Frontal cortex (tissue), 4 donors: ENCODE data around the gene ULK4. TPM values are rescaled to one million over a fixed set of nuclear protein-coding genes. Genes with fewer than 3 reads are reported as not detected.
"Not testable (repeated sequence)": the region's sequence is repeated elsewhere in the genome, so short reads cannot be mapped to it uniquely, and the experiment has no call there.

ENCODE experiments used
- DNase-seq, 2 donors: peaks; one replicate each; pipeline ENCODE4 v3.0.0; 2012; ENCODE audit warnings: low spot score in 2 of 2
- FAIRE-seq: peaks from 2 replicates; lab custom pipeline; 2012; peaks lifted over from hg19 to GRCh38; lab: Jason Lieb, UNC
- total RNA-seq: library from RNA; depleted of rRNA; stranded (reverse); fragments of >200 nt; gene quantifications from one replicate; pipeline ENCODE4 v1.2.3, GENCODE V29; 2014
- donor health status: control.
- donor health status: control.
- donor health status: control.

The ULK4 gene
- total RNA-seq, 1 donor from 2014 or later: 17.5 TPM

GRCh38 chr3:41808152-41808551 lies 153.8 kb downstream of the ULK4 start:
- DNase-seq (no peak), FAIRE-seq (no peak)

- DNase-seq: no peak
Measured at GRCh38 chr3:41794748-41795589, 166.9 kb downstream of the ULK4 start.

GRCh38 chr3:41792806-41793205 lies 169.1 kb downstream of the ULK4 start:
- no peak for DNase-seq
- FAIRE-seq: no peak

More at GRCh38 chr3:41794748-41795589, 166.9 kb downstream of the ULK4 start:
- FAIRE-seq: no peak

- FAIRE-seq: no peak
- no peak for DNase-seq
Measured at GRCh38 chr3:41769106-41769505, 192.8 kb downstream of the ULK4 start.

- DNase-seq (no peak), FAIRE-seq (no peak)
Measured at GRCh38 chr3:41768363-41768762, 193.5 kb downstream of the ULK4 start.

- FAIRE-seq, DNase-seq: not testable (repeated sequence)
Measured at GRCh38 chr3:41762867-41763266, 199.0 kb downstream of the ULK4 start.

GRCh38 chr3:41753651-41754050 lies 208.3 kb downstream of the ULK4 start:
- FAIRE-seq (no peak), DNase-seq (no peak)

GRCh38 chr3:41751597-41751996 lies 210.3 kb downstream of the ULK4 start:
- DNase-seq (no peak), FAIRE-seq (no peak)

DNA sequence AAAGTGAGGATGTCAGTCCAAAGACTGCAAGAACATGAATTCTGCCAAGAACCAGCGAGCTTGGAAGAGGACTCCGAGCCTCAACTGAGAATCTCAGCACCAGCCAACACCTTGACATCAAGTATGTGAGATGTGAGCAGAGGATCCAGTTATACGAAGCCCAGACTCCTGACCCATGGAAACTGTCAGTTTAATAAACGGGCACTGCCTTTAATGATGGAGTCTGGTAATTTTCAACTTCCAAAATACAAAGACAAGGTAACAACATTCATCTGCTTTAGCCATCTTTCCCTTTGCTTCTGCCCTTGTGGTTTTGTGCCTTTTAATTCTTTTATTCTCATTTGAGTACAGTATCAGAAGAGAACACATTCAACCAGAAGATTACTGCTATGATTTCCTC lies 211.9 kb downstream of the ULK4 start:
- FAIRE-seq: no peak
- DNase-seq: no peak

DNA sequence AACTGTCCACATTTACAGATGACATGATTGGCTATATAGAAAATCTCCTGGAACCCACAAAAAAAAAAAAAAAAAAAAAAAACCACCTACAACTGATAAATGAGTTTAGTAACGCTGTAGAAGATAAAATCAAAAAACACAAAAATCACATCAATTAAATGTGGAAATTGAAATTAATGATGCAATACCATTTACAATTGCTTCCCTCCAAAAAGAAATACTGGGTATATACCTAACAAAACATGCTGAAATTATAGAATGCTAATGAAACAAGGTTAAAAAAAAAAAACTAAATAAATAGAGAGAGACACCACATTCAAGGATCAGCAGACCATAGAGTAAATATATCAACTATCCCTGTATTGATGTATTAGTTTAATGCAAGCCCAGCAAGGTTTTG lies 215.7 kb downstream of the ULK4 start:
- FAIRE-seq (no peak), DNase-seq (no peak)

GRCh38 chr3:41742121-41742520 lies 219.8 kb downstream of the ULK4 start:
- FAIRE-seq: no peak
- DNase-seq: no peak

- DNase-seq (no peak), FAIRE-seq (no peak)
Measured at GRCh38 chr3:41740374-41740886, 221.5 kb downstream of the ULK4 start.

GRCh38 chr3:41726891-41727290 lies 235.0 kb downstream of the ULK4 start:
- no peak for DNase-seq
- no peak for FAIRE-seq

DNA sequence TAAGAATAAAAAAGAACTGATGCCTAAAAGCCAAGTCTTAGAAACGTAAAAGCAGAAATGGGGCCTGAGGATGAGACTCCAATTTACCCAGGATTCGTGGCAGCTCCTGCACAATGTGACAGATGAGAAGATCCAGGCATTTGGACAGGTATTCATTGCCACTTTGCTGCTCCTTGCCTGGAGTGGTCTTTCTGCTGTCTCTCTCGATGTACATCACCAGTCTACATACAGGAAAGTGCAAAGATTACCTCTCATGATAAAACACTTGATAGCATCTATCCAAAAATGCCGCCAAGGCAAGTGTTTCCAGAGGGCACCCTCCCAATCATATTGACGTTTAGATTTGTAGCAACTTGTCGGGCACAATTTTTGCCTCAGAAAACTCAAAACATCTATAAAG lies 244.3 kb downstream of the ULK4 start:
- FAIRE-seq: no peak

DNA sequence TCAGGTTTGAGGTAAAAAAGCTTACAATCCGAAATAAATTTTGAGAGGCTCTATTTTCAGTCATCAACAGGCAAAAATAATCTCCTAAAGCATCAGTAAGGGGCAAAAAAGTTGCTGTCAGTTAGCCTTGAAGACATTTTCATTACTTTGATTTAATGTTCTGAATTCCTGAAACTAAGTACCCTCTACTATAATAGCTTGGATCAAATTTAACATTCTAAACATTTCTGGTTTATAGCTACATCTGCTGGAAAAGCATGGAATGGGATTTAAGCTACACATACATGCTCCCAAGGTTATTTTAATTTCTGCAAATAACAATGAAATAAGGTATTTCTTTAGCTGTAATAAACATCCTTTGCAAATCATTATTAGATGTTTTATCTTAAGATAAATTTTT lies 245.4 kb downstream of the ULK4 start:
- DNase-seq (peak in 1 of 2 donors; percentile 11), FAIRE-seq (peak; percentile 49)

More for the DNA sequence above, 244.3 kb downstream of the ULK4 start:
- no peak for DNase-seq

DNA sequence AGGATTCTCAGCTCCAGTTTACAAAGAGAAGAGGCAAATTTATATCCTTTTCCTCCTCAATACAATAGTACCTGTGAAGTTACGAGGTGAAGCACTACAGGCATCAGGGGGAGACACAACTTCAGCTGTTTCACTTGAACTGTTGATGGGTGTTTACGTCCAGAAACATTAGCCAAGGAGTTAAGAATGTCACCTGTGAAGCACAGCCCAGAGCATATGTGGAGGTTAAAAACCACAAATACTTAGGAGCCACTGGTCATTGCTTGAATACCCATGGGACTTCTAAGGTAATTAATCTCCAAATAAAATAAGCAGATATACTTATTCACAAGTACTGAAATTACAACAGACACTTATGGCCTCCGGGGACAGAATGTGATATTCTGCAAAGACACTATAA lies 246.5 kb downstream of the ULK4 start:
- no peak for FAIRE-seq
- no peak for DNase-seq

DNA sequence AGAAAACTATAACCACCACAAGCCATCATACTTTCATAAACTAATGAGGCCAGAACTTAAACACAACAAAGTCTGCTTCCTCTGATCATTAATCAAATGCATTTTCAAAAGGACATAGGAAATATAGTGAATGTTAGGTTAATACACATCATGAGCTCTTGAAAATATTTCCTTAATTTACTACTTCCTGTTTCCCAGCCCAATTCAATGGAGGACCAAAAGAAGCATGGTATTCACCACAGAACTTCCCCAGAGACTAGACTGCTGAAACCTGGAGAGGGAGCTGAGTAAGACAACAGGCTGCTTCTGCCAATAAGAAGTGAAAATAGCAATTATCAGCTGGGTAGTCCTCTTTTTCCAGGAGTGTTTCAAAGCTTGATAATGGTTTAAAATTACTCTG lies 250.3 kb downstream of the ULK4 start:
- FAIRE-seq (no peak), DNase-seq (no peak)

GRCh38 chr3:41710646-41711388 lies 251.1 kb downstream of the ULK4 start:
- FAIRE-seq (no peak), DNase-seq (no peak)

DNA sequence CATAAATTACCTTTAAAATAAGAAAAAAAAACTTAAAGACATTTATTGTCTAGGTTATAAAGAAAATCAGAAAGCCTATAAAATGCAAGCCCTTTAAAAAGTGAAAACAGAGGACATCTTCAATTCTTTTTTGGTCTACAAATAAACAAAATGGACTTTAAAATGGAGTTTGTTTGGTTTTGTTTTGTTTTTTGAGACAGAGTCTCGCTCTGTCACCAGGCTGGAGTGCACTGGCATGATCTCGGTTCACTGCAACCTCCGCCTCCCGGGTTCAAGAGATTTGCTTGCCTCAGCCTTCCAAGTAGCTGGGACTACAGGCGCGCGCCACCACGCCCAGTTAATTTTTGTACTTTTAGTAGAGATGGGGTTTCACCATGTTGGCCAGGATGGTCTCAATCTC lies 252.7 kb downstream of the ULK4 start:
- not testable (repeated sequence) for FAIRE-seq, DNase-seq

DNA sequence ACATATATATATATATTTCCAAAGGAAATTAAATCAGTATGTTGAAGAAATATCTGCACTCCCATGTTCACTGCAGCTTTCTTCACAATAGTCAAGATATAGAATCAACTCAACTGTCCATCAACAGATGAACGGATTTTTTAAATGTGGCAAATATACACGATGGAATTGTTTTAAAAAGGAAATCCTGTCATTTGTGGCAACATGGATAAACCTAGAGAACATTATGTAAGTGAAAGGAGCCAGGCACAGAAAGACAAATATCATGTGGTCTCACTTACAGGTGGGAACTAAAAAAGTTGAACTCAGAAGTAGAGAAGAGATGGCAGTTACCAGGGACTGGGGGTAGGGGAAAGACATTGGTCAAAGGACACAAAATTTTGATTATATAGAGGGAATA lies 253.7 kb downstream of the ULK4 start:
- DNase-seq (no peak), FAIRE-seq (no peak)

- no peak for FAIRE-seq
- no peak for DNase-seq
Measured at GRCh38 chr3:41705893-41706292, 256.0 kb downstream of the ULK4 start.
